Body of pancreas (tissue), 4 donors: Measurements from ENCODE around the gene C16orf46. TPM values are rescaled to one million over a fixed set of nuclear protein-coding genes. Genes with fewer than 3 reads are reported as not detected.

ENCODE experiments used
- ATAC-seq: fragments of 150-250 bp; one replicate; pipeline ENCODE4 v1.9.1; 2016
- DNase-seq, 4 donors: peaks; one replicate each; pipeline ENCODE4 v3.0.0-alpha.2; 2019
- H3K27ac ChIP-seq, 4 donors: fragments of 200-600 bp; sonication (generic); 1 replicate in 3 of 4; 2 replicates in 1 of 4; pipeline versions ENCODE4 v1.5.1 to v1.6.1; 2016 to 2019; ENCODE audit warnings: mild to moderate bottlenecking in 1 of 4, mixed read lengths in 1 of 4, moderate library complexity in 1 of 4
- H3K27me3 ChIP-seq, 2 donors: fragments of 200-600 bp; sonication (generic); one replicate each; pipeline ENCODE4 v1.6.0; 2016; ENCODE audit warnings: mild to moderate bottlenecking in 1 of 2
- H3K36me3 ChIP-seq, 2 donors: fragments of 200-600 bp; sonication (generic); replicated peaks in 1 of 2; 2 replicates each; pipeline ENCODE4 v1.5.1; 2016; ENCODE audit warnings: low read depth in 2 of 2; ENCODE audit not compliant: insufficient read depth in 1 of 2
- H3K4me1 ChIP-seq: fragments of 200-600 bp; sonication (generic); one replicate; pipeline ENCODE4 v1.6.0; 2016
- H3K4me3 ChIP-seq, 2 donors: fragments of 200-600 bp; sonication (generic); 1 replicate in 1 of 2; 2 replicates in 1 of 2; pipeline ENCODE4 v1.5.1; 2016 to 2019
- H3K9me3 ChIP-seq, 3 donors: fragments of 200-600 bp; sonication (generic); 1 replicate in 2 of 3; 2 replicates in 1 of 3; pipeline ENCODE4 v1.5.1; 2016
- POLR2A ChIP-seq, 3 donors: fragments of 450-650 bp; IDR thresholded peaks; one replicate each; pipeline ENCODE4 v1.6.1; 2016; ENCODE audit warnings: antibody characterized with exemption in 3 of 3, mild to moderate bottlenecking in 2 of 3
- WGBS, 2 donors: methylation state at CpG; one replicate each; pipeline ENCODE4 v1.1.5; 2017; 5-methylcytosine and 5-hydroxymethylcytosine counted together
- intact Hi-C: fragments of 100-400 bp; cut with DNase I; formaldehyde crosslinking; loops from one replicate; pipeline ENCODE4 v1.15.1; 2023
- total RNA-seq, 2 donors: library from RNA; depleted of rRNA; stranded (reverse); fragments of >200 nt; gene quantifications; one replicate each; pipeline ENCODE4 v1.1.0, GENCODE V29; 2016
- TF ChIP-seq, protein P1 (sequence below), 7 experiments: fragments of 450-650 bp in 4 of 7; fragments of 200-600 bp in 3 of 7; sonication (generic) in 3 of 7; IDR thresholded peaks; one replicate each; pipeline ENCODE4 v1.5.1; 2016 to 2019; ENCODE audit warnings: antibody characterized with exemption in 7 of 7

C16orf46 gene
- total RNA-seq, 2 donors from 2014 or later = 0.33 to 0.52 TPM

DNA sequence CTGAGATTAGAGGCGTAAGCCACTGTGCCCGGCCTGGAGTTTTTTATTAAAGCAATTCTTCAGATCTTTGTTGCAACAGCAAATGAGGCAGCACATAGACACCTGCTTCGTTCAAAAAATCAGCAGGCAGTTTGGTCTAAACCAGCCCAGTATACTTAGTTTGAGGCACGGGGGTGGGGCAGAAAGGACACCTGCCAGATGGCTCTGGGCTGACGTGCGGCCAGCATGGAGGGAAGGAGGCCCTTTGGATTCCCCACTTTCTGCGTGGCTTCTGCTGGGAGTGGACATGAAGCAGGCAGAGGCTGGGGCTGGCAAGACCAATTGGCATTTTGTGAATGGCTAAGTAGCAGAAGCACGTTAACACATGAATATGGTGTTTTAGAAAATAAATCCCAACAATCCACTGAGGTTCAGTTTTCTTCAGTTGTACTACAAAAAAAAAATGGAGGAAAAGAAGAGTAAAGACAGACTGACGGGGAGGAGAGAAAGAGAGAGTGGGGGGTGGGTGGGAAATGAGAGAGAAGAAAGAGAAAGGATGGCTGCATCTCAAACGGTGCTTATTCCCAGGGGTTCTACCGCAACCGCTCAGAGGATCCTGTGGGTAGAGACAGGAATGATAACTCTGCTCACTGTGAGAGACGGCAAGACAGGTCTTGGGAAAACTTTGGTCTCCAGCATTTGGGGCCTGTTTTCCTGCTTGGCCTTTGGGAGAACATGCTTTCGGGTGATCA, 16.3 kb downstream of the C16orf46 start:
- H3K27ac ChIP-seq = no peak overlapping the region
- no peak for DNase-seq
- H3K4me3 ChIP-seq = no peak overlapping the region
- intact Hi-C loops = no loop called here
- H3K4me1 ChIP-seq = no peaks in the 10 kb centered on the region
- no peak for TF ChIP-seq POLR2A (IDR thresholded peaks at IDR 0.05)
- TF ChIP-seq, protein P1, sequence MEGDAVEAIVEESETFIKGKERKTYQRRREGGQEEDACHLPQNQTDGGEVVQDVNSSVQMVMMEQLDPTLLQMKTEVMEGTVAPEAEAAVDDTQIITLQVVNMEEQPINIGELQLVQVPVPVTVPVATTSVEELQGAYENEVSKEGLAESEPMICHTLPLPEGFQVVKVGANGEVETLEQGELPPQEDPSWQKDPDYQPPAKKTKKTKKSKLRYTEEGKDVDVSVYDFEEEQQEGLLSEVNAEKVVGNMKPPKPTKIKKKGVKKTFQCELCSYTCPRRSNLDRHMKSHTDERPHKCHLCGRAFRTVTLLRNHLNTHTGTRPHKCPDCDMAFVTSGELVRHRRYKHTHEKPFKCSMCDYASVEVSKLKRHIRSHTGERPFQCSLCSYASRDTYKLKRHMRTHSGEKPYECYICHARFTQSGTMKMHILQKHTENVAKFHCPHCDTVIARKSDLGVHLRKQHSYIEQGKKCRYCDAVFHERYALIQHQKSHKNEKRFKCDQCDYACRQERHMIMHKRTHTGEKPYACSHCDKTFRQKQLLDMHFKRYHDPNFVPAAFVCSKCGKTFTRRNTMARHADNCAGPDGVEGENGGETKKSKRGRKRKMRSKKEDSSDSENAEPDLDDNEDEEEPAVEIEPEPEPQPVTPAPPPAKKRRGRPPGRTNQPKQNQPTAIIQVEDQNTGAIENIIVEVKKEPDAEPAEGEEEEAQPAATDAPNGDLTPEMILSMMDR (IDR thresholded peaks at IDR 0.05) = no peak
- no peaks in the 10 kb centered on the region for H3K36me3 ChIP-seq
- 84 to 88% methylated on average over 14 of the region's 14 CpGs for WGBS, 2 donors
- no peaks in the 10 kb centered on the region for H3K27me3 ChIP-seq
- H3K9me3 ChIP-seq = no peaks in the 10 kb centered on the region
- no peak for ATAC-seq

DNA sequence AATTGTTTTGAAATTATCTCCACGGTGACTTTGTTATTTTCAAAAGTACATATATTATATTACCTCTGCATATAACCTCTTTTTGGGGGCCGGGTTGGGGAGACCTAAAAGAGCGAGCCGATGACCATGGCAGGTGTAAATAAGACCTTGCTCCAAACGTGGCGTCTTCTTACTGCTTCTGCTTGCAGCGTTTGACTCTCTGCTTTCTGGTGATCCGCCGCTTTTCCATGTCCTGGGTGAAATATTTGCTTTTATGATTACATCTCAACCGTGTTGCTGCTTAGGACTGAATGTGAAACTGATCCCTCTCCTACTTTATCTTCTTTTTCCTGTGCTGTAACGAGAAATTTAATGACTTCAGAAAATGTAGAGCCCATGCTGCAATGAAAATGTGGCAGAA, 23.3 kb downstream of the C16orf46 start:
- Histone ChIP-seq H3K27me3 (no peaks in the 10 kb centered on the region), H3K9me3 (peaks cover 0 to 9% (median 0%) of the 10 kb centered on the region in 3 donors), H3K4me1 (no peaks in the 10 kb centered on the region), H3K27ac (no peak overlapping the region), H3K36me3 (no peaks in the 10 kb centered on the region), H3K4me3 (no peak overlapping the region)
- WGBS, 2 donors = 78 to 79% methylated on average over 11 of the region's 11 CpGs
- no peak for ATAC-seq
- TF ChIP-seq, protein P1 (IDR thresholded peaks at IDR 0.05) = no peak
- no peak for TF ChIP-seq POLR2A (IDR thresholded peaks at IDR 0.05)
- intact Hi-C loops = no loop called here
- no peak for DNase-seq

DNA sequence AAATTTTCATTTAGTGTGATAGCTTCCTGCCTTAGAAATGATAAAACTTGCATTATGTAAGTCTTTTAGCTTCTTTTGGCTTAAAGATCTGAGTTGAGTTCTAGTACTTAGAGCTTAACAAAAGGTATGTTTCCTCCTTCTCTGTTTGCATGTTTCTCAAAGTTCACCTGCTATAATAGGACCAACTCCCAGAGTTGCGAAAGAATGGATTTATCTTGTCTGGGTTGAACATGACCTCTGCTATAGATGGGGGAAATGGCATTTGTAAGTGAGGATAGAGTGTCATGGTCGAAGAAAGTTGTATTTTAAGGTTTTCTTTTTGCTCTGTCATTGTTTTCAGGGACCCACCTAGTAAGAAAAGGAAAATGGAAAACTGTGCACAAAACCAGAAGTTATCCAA, 34.2 kb downstream of the C16orf46 start:
- Histone ChIP-seq H3K36me3 (peaks cover 12 to 27% of the 10 kb centered on the region in 2 donors), H3K4me3 (no peak overlapping the region), H3K27ac (no peak overlapping the region), H3K9me3 (no peaks in the 10 kb centered on the region), H3K4me1 (peaks cover 11% of the 10 kb centered on the region), H3K27me3 (no peaks in the 10 kb centered on the region)
- WGBS, 2 donors = 89 to 98% methylated on average over 2 of the region's 2 CpGs
- no peak for TF ChIP-seq POLR2A (IDR thresholded peaks at IDR 0.05)
- TF ChIP-seq, protein P1 (IDR thresholded peaks at IDR 0.05) = no peak
- intact Hi-C loops = no loop called here
- DNase-seq (no peak), ATAC-seq (no peak)

DNA sequence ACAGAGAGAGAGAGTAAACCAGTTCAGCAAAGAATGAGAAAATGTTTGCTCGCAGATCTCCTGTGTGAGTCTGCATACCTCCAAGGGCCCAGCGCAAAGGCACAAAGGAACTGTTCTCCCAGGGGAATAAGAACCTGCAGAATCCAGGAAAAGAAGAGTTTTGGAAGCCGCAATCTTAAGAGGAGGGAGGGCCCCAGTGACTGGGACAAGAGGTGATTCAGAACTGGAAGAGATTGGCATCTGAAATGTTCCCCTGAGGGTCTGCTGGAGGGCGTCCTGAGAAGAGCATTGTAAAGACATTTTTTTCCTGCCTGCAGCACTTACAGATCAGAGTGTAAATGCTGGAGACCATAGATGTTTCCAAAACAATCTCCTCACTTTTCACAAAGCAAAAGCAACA, 35.3 kb downstream of the C16orf46 start:
- Histone ChIP-seq H3K36me3 (peaks cover 12 to 27% of the 10 kb centered on the region in 2 donors), H3K9me3 (no peaks in the 10 kb centered on the region), H3K27ac (no peak overlapping the region), H3K4me1 (peaks cover 22% of the 10 kb centered on the region), H3K4me3 (no peak overlapping the region), H3K27me3 (no peaks in the 10 kb centered on the region)
- ATAC-seq = no peak
- DNase-seq = no peak
- TF ChIP-seq, protein P1 (IDR thresholded peaks at IDR 0.05) = no peak
- TF ChIP-seq POLR2A (IDR thresholded peaks at IDR 0.05) = no peak
- 91 to 99% methylated on average over 4 of the region's 4 CpGs for WGBS, 2 donors
- intact Hi-C loops = no loop called here

DNA sequence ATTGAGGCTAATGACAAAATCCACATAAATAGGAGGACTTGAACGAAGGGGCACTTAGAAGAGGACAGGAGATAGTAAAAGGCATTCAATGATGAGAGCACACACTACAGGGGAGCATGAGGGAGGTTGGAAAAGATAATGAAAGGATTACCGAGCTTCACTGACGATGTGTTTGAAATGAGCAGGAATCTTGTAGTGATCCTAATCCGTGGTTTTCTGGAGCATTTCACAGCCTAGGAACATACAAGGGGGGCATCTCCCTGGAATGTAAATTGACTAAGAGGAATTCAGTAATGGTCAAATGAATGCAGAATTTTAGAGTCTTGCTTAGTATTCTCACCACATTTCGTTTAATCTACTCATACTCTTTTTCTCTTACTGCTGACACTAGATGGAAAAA, 36.2 kb downstream of the C16orf46 start:
- Histone ChIP-seq H3K27me3 (no peaks in the 10 kb centered on the region), H3K4me3 (no peak overlapping the region), H3K9me3 (no peaks in the 10 kb centered on the region), H3K4me1 (peaks cover 26% of the 10 kb centered on the region), H3K27ac (no peak overlapping the region), H3K36me3 (peaks cover 12 to 27% of the 10 kb centered on the region in 2 donors)
- no peak for ATAC-seq
- whole genome bisulfite sequencing, 2 donors = 83 to 84% methylated on average over 5 of the region's 5 CpGs
- no peak for TF ChIP-seq POLR2A (IDR thresholded peaks at IDR 0.05)
- TF ChIP-seq, protein P1 (IDR thresholded peaks at IDR 0.05) = no peak
- intact Hi-C loops = no loop called here
- DNase-seq = no peak
